Tibial nerve (tissue), 4 donors: ENCODE results near the gene FILIP1. TPM values are rescaled to one million over a fixed set of nuclear protein-coding genes. Genes with fewer than 3 reads are reported as not detected.

Experiments used
- DNase-seq, 2 donors: peaks; one replicate each; pipeline ENCODE4 v3.0.0-alpha.2; 2019; ENCODE audit warnings: low spot score in 2 of 2
- H3K27ac ChIP-seq, 4 donors: fragments of 200-600 bp; sonication (generic) in 3 of 4; one replicate each; pipeline ENCODE4 v1.5.1; 2017 to 2019; ENCODE audit warnings: mild to moderate bottlenecking in 1 of 4
- H3K27me3 ChIP-seq, 2 donors: fragments of 200-600 bp; sonication (generic) in 1 of 2; one replicate each; pipeline versions ENCODE4 v1.5.1 to v1.6.0; 2017 to 2019
- H3K36me3 ChIP-seq, 3 donors: fragments of 200-600 bp; sonication (generic); one replicate each; pipeline ENCODE4 v1.5.1; 2018 to 2019
- H3K4me1 ChIP-seq, 4 donors: fragments of 200-600 bp; sonication (generic) in 3 of 4; one replicate each; pipeline ENCODE4 v1.5.1; 2017 to 2019
- H3K4me3 ChIP-seq, 4 donors: fragments of 200-600 bp; sonication (generic) in 3 of 4; one replicate each; pipeline ENCODE4 v1.5.1; 2017 to 2019; ENCODE audit warnings: mild to moderate bottlenecking in 1 of 4, moderate library complexity in 1 of 4
- H3K9me3 ChIP-seq, 4 donors: fragments of 200-600 bp; sonication (generic) in 3 of 4; one replicate each; pipeline ENCODE4 v1.5.1; 2017 to 2019
- CTCF ChIP-seq, 5 experiments: fragments of 200-600 bp in 3 of 5; fragments of 450-650 bp in 2 of 5; sonication (generic) in 3 of 5; IDR thresholded peaks; one replicate each; pipeline ENCODE4 v1.5.1; 2016 to 2019; ENCODE audit warnings: antibody characterized with exemption in 5 of 5, mild to moderate bottlenecking in 3 of 5, moderate library complexity in 2 of 5
- EP300 ChIP-seq, 2 donors: sonication (generic); formaldehyde crosslinking; IDR thresholded peaks; one replicate each; pipeline ENCODE4 v1.6.1; 2017; ENCODE audit warnings: antibody characterized with exemption in 2 of 2, mild to moderate bottlenecking in 1 of 2
- POLR2A ChIP-seq, 2 donors: fragments of 450-650 bp; IDR thresholded peaks; one replicate each; pipeline ENCODE4 v1.6.1; 2017; ENCODE audit warnings: antibody characterized with exemption in 2 of 2, mild to moderate bottlenecking in 2 of 2, moderate library complexity in 2 of 2
- WGBS, 2 donors: methylation state at CpG; one replicate each; pipeline ENCODE4 v1.1.5; 2018; 5-methylcytosine and 5-hydroxymethylcytosine counted together
- total RNA-seq, 4 donors: library from RNA; depleted of rRNA; stranded (reverse); fragments of >200 nt; gene quantifications; one replicate each; pipeline ENCODE4 v1.1.0, GENCODE V29; 2016

The FILIP1 gene
- total RNA-seq, 4 donors from 2014 or later = 6.0 to 16.3 (median 13.3) TPM

DNA sequence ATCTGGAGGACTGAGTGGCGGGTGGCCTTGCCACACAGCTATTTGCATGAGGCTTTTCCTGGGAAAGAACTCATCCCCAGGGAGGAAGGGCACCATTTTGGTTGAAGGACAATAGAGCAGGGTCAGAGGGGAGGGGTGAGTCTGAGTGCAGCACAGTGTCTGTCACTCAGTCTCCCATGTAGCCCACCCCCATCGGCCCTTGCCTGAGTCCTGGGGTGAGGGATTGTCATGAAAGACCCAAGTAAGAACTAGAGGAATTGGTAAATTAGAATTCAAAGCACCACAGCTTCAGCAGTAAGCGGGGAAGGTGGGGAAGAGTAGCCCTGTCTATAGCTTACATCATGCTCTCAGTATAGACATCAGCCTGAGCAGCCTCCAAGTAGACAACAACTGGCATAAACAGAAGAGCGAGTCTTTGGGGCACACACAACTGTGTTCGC is 118.6 kb downstream of the FILIP1 start:
- no peak for TF ChIP-seq CTCF (IDR thresholded peaks at IDR 0.05)
- no peak for TF ChIP-seq EP300 (IDR thresholded peaks at IDR 0.05)
- no peak for TF ChIP-seq POLR2A (IDR thresholded peaks at IDR 0.05)
- Histone ChIP-seq H3K4me1 (no peaks in the 10 kb centered on the region), H3K4me3 (no peak overlapping the region), H3K9me3 (no peaks in the 10 kb centered on the region), H3K27me3 (no peaks in the 10 kb centered on the region), H3K36me3 (no peaks in the 10 kb centered on the region), H3K27ac (no peak overlapping the region)
- WGBS, 2 donors = 65 to 68% methylated on average over 5 of the region's 5 CpGs
- DNase-seq = no peak

DNA sequence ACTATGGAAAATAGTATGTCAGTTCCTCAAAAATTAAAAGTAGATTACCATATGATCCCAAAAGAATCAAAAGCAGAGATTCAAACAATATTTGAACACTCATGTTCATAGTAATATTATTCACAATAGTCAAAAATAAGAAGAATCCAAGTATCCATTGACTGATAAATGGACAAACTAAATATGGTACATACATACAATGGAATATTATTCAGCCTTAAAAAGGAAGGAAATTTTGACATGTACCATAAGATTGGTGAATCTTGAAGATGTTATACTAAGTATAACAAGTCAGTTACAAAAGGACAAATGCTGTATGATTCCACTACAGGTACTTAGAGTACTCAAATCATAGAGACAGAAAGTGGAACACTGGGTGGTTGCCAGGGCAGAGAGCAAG is 120.7 kb downstream of the FILIP1 start:
- no peaks in the 10 kb centered on the region for H3K27me3 ChIP-seq
- no peak overlapping the region for H3K27ac ChIP-seq
- H3K4me3 ChIP-seq = no peak overlapping the region
- no peaks in the 10 kb centered on the region for H3K9me3 ChIP-seq
- DNase-seq = no peak
- TF ChIP-seq CTCF (IDR thresholded peaks at IDR 0.05) = no peak
- no peak for TF ChIP-seq EP300 (IDR thresholded peaks at IDR 0.05)
- no peak for TF ChIP-seq POLR2A (IDR thresholded peaks at IDR 0.05)
- no peaks in the 10 kb centered on the region for H3K36me3 ChIP-seq
- H3K4me1 ChIP-seq = peaks cover 0 to 2% (median 0%) of the 10 kb centered on the region in 4 donors

DNA sequence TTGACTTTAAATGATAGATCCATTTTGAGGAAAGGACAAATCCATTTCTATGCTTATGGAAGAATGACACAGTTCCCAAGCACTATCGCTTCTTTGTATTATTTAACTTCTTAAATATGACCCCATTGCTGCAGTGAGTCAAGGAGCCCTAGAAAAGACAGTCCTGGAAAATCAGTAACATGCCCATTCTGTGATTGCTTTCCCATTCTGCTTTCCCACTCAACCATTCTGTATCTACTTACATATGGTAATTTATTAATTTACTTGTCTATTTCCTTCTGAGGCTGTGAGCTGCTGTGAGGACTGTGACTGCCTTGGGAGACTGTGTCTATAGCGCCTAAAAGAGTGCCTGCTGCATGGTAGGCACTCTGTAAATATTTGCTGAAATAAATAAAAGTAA is 123.6 kb downstream of the FILIP1 start:
- WGBS, 2 donors = 90 to 95% methylated on average over 2 of the region's 2 CpGs
- Histone ChIP-seq H3K27ac (no peak overlapping the region), H3K36me3 (no peaks in the 10 kb centered on the region), H3K9me3 (no peaks in the 10 kb centered on the region), H3K27me3 (no peaks in the 10 kb centered on the region), H3K4me1 (peaks cover 0 to 2% (median 0%) of the 10 kb centered on the region in 4 donors), H3K4me3 (no peak overlapping the region)
- no peak for DNase-seq
- TF ChIP-seq EP300 (IDR thresholded peaks at IDR 0.05) = no peak

GRCh38 chr6:75368864-75369402 is 124.7 kb downstream of the FILIP1 start:
- no peaks in the 10 kb centered on the region for H3K36me3 ChIP-seq
- H3K4me3 ChIP-seq = no peak overlapping the region
- H3K27ac ChIP-seq = no peak overlapping the region
- peaks cover 0 to 2% (median 0%) of the 10 kb centered on the region in 4 donors for H3K4me1 ChIP-seq
- no peaks in the 10 kb centered on the region for H3K9me3 ChIP-seq
- TF ChIP-seq POLR2A (IDR thresholded peaks at IDR 0.05) (no peak), CTCF (IDR thresholded peaks at IDR 0.05) (no peak), EP300 (IDR thresholded peaks at IDR 0.05) (no peak)
- H3K27me3 ChIP-seq = no peaks in the 10 kb centered on the region
- no peak for DNase-seq
- WGBS, 2 donors = 61 to 64% methylated on average over 3 of the region's 3 CpGs

DNA sequence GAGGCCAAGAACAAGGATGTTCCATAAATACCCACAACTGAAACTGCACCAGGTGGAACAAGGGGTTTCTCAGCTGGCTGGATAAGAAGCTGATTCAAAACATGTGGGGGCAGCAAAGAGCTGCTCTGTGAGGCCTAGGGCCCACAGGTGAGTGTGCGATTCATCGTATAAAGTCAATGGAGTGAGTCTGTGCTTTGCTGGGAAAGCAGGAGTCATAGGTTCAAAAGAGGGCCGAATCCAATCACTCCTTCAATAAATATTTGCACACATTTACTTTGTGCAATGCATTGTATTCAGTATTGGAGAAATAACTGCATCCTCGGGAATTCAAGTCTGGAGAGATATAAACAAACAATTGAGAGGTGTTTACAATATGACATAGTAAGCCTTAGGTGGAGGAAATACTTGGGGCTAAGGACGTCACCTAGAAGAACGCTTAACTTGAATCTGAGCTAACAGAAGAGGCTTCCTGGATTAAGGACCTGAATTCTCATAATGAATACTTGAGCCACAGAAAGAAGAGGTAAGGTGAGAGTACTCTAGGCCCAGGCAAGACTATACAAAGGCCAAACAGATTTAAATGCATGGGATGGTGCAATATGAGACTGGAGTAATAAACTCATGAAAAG is 125.3 kb downstream of the FILIP1 start:
- no peaks in the 10 kb centered on the region for H3K27me3 ChIP-seq
- DNase-seq = no peak
- TF ChIP-seq EP300 (IDR thresholded peaks at IDR 0.05) = no peak
- no peak for TF ChIP-seq POLR2A (IDR thresholded peaks at IDR 0.05)
- TF ChIP-seq CTCF (IDR thresholded peaks at IDR 0.05) = peak in 1 of 5 experiments; percentile 20
- H3K4me1 ChIP-seq = peaks cover 0 to 2% (median 0%) of the 10 kb centered on the region in 4 donors
- no peaks in the 10 kb centered on the region for H3K36me3 ChIP-seq
- WGBS, 2 donors = 75 to 78% methylated on average over 6 of the region's 6 CpGs
- H3K9me3 ChIP-seq = no peaks in the 10 kb centered on the region
- H3K4me3 ChIP-seq = no peak overlapping the region
- no peak overlapping the region for H3K27ac ChIP-seq
